HCT116 (cell line): ENCODE results near the gene LRP2. TPM values are rescaled to one million over a fixed set of nuclear protein-coding genes. Genes with fewer than 3 reads are reported as not detected.

Source experiments
- ATAC-seq: fragments of 200-7000 bp; cut with Tn5 transposase; 2 replicates; pipeline ENCODE4 v1.9.1; 2020; ENCODE audit warnings: mild to moderate bottlenecking, moderate library complexity
- BruUV-seq: library from RNA; stranded (reverse); fragments of 400-500 nt; replicated peaks from 2 replicates; lab custom pipeline; 2021; lab: Mats Ljungman, UMichigan
- CTCF ChIA-PET: fragments of 300-600 bp; sonication (Branson Sonifier 250); formaldehyde crosslinking; loops from one replicate; lab custom pipeline; 2021; ENCODE audit warnings: antibody characterized with exemption; lab: Charles Lee
- POLR2A ChIA-PET: fragments of 300-600, 350-600 bp; sonication (Branson Sonifier 250); formaldehyde crosslinking; loops from one replicate; lab custom pipeline; 2021; ENCODE audit warnings: antibody characterized with exemption; lab: Charles Lee
- RAD21 ChIA-PET, 2 experiments: fragments of 300-600 bp; sonication (Branson Sonifier 250); formaldehyde crosslinking; loops; one replicate each; lab custom pipeline; 2023; ENCODE audit warnings: low total read pairs in 2 of 2; ENCODE audit not compliant: uncharacterized antibody in 2 of 2, unreplicated experiment in 2 of 2, low non-redundant PET in 1 of 2; lab: Charles Lee
- DNase-seq: peaks from one replicate; pipeline ENCODE4 v3.0.0-alpha.2; 2010; ENCODE audit warnings: low read depth, low spot score
- H2AFZ ChIP-seq: fragments of 200-600 bp; shearing (Covaris generic), sonication (generic); 2 replicates; pipeline ENCODE4 v1.6.1; 2017; ENCODE audit warnings: low read depth, mixed run types, mixed read lengths, antibody characterized with exemption, low read length; ENCODE audit not compliant: poor library complexity, severe bottlenecking
- H3K27ac ChIP-seq: 2 replicates; pipeline ENCODE4 v1.5.1; 2012; ENCODE audit warnings: low read depth, low read length
- H3K27me3 ChIP-seq: fragments of 200-600 bp; sonication (generic); 2 replicates; pipeline ENCODE4 v1.6.1; 2016; ENCODE audit warnings: mixed run types, low read length, mixed read lengths; ENCODE audit not compliant: insufficient read depth
- H3K36me3 ChIP-seq, 2 experiments: fragments of 200-500 bp in 1 of 2; fragments of 200-600 bp in 1 of 2; sonication (Bioruptor generic) in 1 of 2; sonication (generic) in 1 of 2; 2 replicates each; pipeline versions ENCODE4 v1.5.1 to v1.6.1; 2014 to 2016; ENCODE audit warnings: low read length in 2 of 2, inconsistent platforms in 1 of 2, mixed read lengths in 1 of 2, mixed run types in 1 of 2; ENCODE audit not compliant: insufficient read depth in 2 of 2, control insufficient read depth in 1 of 2
- H3K4me1 ChIP-seq, 2 experiments: fragments of 200-600 bp in 1 of 2; sonication (generic) in 1 of 2; 2 replicates each; pipeline versions ENCODE4 v1.5.1 to v1.6.1; 2012 to 2017; ENCODE audit warnings: low read length in 2 of 2, inconsistent platforms in 1 of 2, mild to moderate bottlenecking in 1 of 2, mixed read lengths in 1 of 2, mixed run types in 1 of 2, moderate library complexity in 1 of 2; ENCODE audit not compliant: insufficient read depth in 2 of 2, control insufficient read depth in 1 of 2
- H3K4me2 ChIP-seq: fragments of 200-600 bp; sonication (generic); 2 replicates; pipeline ENCODE4 v1.6.1; 2017; ENCODE audit warnings: mixed run types, low read length, mixed read lengths
- H3K4me3 ChIP-seq, 2 experiments: fragments of 200-600 bp in 1 of 2; sonication (generic) in 1 of 2; replicated peaks in 1 of 2; 2 replicates each; pipeline ENCODE4 v1.5.1; 2011 to 2016; ENCODE audit warnings: low read length in 2 of 2, control low read depth in 1 of 2, low read depth in 1 of 2, mild to moderate bottlenecking in 1 of 2, mixed read lengths in 1 of 2, mixed run types in 1 of 2
- H3K79me2 ChIP-seq: fragments of 200-600 bp; sonication (generic); 2 replicates; pipeline ENCODE4 v1.6.1; 2017; ENCODE audit warnings: mild to moderate bottlenecking, mixed run types, low read length, moderate library complexity, mixed read lengths; ENCODE audit not compliant: insufficient read depth
- H3K9ac ChIP-seq: fragments of 200-600 bp; sonication (generic); 2 replicates; pipeline ENCODE4 v1.6.1; 2016; ENCODE audit warnings: low read length, mixed read lengths
- H3K9me2 ChIP-seq: fragments of 200-600 bp; sonication (generic), shearing (Covaris generic); 2 replicates; pipeline ENCODE4 v1.6.1; 2017; ENCODE audit warnings: mixed run types, mild to moderate bottlenecking, moderate library complexity; ENCODE audit not compliant: insufficient read depth
- H3K9me3 ChIP-seq, 2 experiments: fragments of 200-500 bp in 1 of 2; fragments of 200-600 bp in 1 of 2; sonication (Bioruptor generic) in 1 of 2; sonication (generic) in 1 of 2; 2 replicates each; pipeline ENCODE4 v1.6.1; 2014 to 2017; ENCODE audit warnings: low read length in 2 of 2, mixed read lengths in 2 of 2, inconsistent platforms in 1 of 2, low read depth in 1 of 2, mild to moderate bottlenecking in 1 of 2, mixed run types in 1 of 2, moderate library complexity in 1 of 2; ENCODE audit not compliant: control insufficient read depth in 1 of 2, insufficient read depth in 1 of 2
- H4K20me1 ChIP-seq: fragments of 200-600 bp; sonication (generic), shearing (Covaris generic); 2 replicates; pipeline ENCODE4 v1.6.1; 2017; ENCODE audit warnings: mixed run types, mild to moderate bottlenecking, moderate library complexity; ENCODE audit not compliant: insufficient read depth
- CBX3 ChIP-seq: IDR thresholded peaks from 2 replicates; pipeline ENCODE4 v1.6.1; 2012; ENCODE audit warnings: low read depth
- CEBPB ChIP-seq: IDR thresholded peaks from 2 replicates; pipeline ENCODE4 v1.6.1; 2012; ENCODE audit warnings: low read depth
- CTCF ChIP-seq, 3 experiments: fragments of 200-600 bp in 1 of 3; sonication (generic) in 1 of 3; IDR thresholded peaks in 2 of 3; conservative IDR thresholded peaks in 1 of 3; 2 replicates each; pipeline ENCODE4 v1.5.1; 2012 to 2017; ENCODE audit warnings: low read depth in 2 of 3, low read length in 2 of 3, antibody characterized with exemption in 1 of 3, borderline replicate concordance in 1 of 3, control low read depth in 1 of 3, mild to moderate bottlenecking in 1 of 3, mixed read lengths in 1 of 3, mixed run types in 1 of 3, moderate library complexity in 1 of 3; ENCODE audit not compliant: insufficient read depth in 1 of 3
- EGR1 ChIP-seq: IDR thresholded peaks from 2 replicates; pipeline ENCODE4 v1.6.1; 2012; ENCODE audit warnings: low read depth
- ELF1 ChIP-seq: IDR thresholded peaks from 2 replicates; pipeline ENCODE4 v1.6.1; 2012; ENCODE audit warnings: low read depth, borderline replicate concordance
- EZH2 ChIP-seq: fragments of 200-600 bp; sonication (generic); IDR thresholded peaks from 2 replicates; pipeline ENCODE4 v1.6.1; 2017; ENCODE audit warnings: antibody characterized with exemption, mixed run types
- EZH2phosphoT487 ChIP-seq: fragments of 200-600 bp; IDR thresholded peaks from 2 replicates; pipeline ENCODE4 v1.6.1; 2018; ENCODE audit warnings: antibody characterized with exemption, borderline replicate concordance
- FOSL1 ChIP-seq: IDR thresholded peaks from 2 replicates; pipeline ENCODE4 v1.6.1; 2012; ENCODE audit warnings: low read depth
- JUND ChIP-seq: IDR thresholded peaks from 2 replicates; pipeline ENCODE4 v1.6.1; 2012
- REST ChIP-seq: IDR thresholded peaks from 2 replicates; pipeline ENCODE4 v1.6.1; 2012; ENCODE audit warnings: low read depth
- SIN3A ChIP-seq: IDR thresholded peaks from 2 replicates; pipeline ENCODE4 v1.6.1; 2012; ENCODE audit warnings: low read depth
- TCF7L2 ChIP-seq: IDR thresholded peaks from 2 replicates; pipeline ENCODE4 v1.7.0; 2011; ENCODE audit warnings: borderline replicate concordance, inconsistent platforms; ENCODE audit not compliant: insufficient read depth, insufficient read length; ENCODE audit errors: extremely low read depth
- YY1 ChIP-seq: IDR thresholded peaks from 2 replicates; pipeline ENCODE4 v1.6.1; 2011; ENCODE audit warnings: low read length, low read depth, moderate library complexity, mild to moderate bottlenecking; ENCODE audit not compliant: insufficient replicate concordance; ENCODE audit errors: extremely low read depth
- ZBTB33 ChIP-seq: IDR thresholded peaks from 2 replicates; pipeline ENCODE4 v1.6.1; 2011; ENCODE audit warnings: mild to moderate bottlenecking, low read length, moderate library complexity; ENCODE audit not compliant: insufficient replicate concordance; ENCODE audit errors: extremely low read depth
- ZFX ChIP-seq: fragments of 450-650 bp; IDR thresholded peaks from 2 replicates; pipeline ENCODE4 v1.6.1; 2017
- ZNF274 ChIP-seq: fragments of 200-500 bp; sonication (Bioruptor generic); IDR thresholded peaks from 2 replicates; pipeline ENCODE4 v1.6.1; 2014; ENCODE audit warnings: mild to moderate bottlenecking, low read depth, low read length, inconsistent platforms
- intact Hi-C: fragments of 100-400 bp; cut with micrococcal nuclease; formaldehyde crosslinking; loops from 2 replicates; pipeline ENCODE4 v1.10.0; 2022
- total RNA-seq: library from RNA; stranded (reverse); gene quantifications from one replicate; pipeline ENCODE4 v1.2.1, GENCODE V29; 2021; ENCODE audit not compliant: unreplicated experiment
- TF ChIP-seq, protein P1 (sequence below): IDR thresholded peaks from 2 replicates; pipeline ENCODE4 v1.6.1; 2012

The LRP2 gene
- total RNA-seq, 1 experiment from 2014 or later = 0.20 TPM

DNA sequence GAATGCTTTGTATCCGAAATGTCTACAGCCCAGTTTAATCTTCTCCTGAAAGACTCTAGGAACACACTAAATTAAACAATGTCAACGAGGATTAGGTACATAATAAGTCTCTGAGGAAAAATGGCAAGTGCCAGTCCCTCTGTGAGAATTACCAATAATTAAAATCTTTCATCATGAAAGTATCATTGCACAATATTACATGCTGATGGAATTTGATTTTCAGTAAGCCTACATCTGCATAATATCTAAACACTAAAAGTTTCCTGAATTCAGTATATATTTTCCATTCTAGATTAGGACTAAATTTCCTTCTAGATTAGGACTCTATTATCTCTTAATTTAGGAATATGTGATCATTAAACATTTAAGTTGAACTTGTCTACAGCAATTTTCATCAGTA, 132.1 kb downstream of the LRP2 start:
- H3K27me3 ChIP-seq = peaks cover 6% of the 10 kb centered on the region; the same call in 1 of the 2 replicates
- intact Hi-C loops = no loop called here
- H3K4me2 ChIP-seq = no peak overlapping the region
- H3K79me2 ChIP-seq = no peaks in the 10 kb centered on the region
- no peak for DNase-seq
- TF ChIP-seq EZH2 (no peak), ZFX (no peak), YY1 (no peak), REST (no peak), TCF7L2 (no peak), SIN3A (no peak), EGR1 (no peak), JUND (no peak), EZH2phosphoT487 (no peak), ZNF274 (no peak), ELF1 (no peak), FOSL1 (no peak), CTCF (IDR thresholded peaks at IDR 0.05 in 2 of 3, conservative IDR thresholded peaks at IDR 0.05 in 1 of 3; ENCODE audit: borderline replicate concordance in 1 of 3, insufficient read depth in 1 of 3, low read depth in 2 of 3, low read length in 2 of 3) (no peak), ZBTB33 (no peak), CEBPB (no peak), CBX3 (no peak)
- TF ChIP-seq, protein P1, sequence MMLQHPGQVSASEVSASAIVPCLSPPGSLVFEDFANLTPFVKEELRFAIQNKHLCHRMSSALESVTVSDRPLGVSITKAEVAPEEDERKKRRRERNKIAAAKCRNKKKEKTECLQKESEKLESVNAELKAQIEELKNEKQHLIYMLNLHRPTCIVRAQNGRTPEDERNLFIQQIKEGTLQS = no peak
- no peak overlapping the region for H2AFZ ChIP-seq
- H4K20me1 ChIP-seq = no peaks in the 10 kb centered on the region
- no peak overlapping the region for H3K27ac ChIP-seq
- no peaks in the 10 kb centered on the region for H3K9me2 ChIP-seq
- ChIA-PET CTCF (no interaction called here), RAD21 (no interaction called here), POLR2A (no interaction called here)
- no peak for ATAC-seq
- no peaks in the 10 kb centered on the region for H3K4me1 ChIP-seq
- no peak overlapping the region for H3K4me3 ChIP-seq
- H3K9ac ChIP-seq = no peak overlapping the region
- H3K36me3 ChIP-seq = no peaks in the 10 kb centered on the region
- no TSS peak for BruUV-seq
- no peaks in the 10 kb centered on the region for H3K9me3 ChIP-seq
